ENCODE measurements around the gene FAM3B.

GRCh38 chr21:41304068-41304720, 12.4 kb upstream of the FAM3B start:
- no peak for TF ChIP-seq RFX5 (IDR thresholded peaks at IDR 0.05; ENCODE audit: low read depth, low read length)
- no peak for TF ChIP-seq POLR2A (IDR thresholded peaks at IDR 0.05; ENCODE audit: low read depth, low read length)
- TF ChIP-seq CTCF (conservative IDR thresholded peaks at IDR 0.05; ENCODE audit: low read depth, low read length) = no peak
- no peak for TF ChIP-seq USF2 (IDR thresholded peaks at IDR 0.05; ENCODE audit: low read depth, low read length)
- no peak for TF ChIP-seq BHLHE40 (IDR thresholded peaks at IDR 0.05; ENCODE audit: low read depth, low read length)
- TF ChIP-seq NFE2L2 (IDR thresholded peaks at IDR 0.05; ENCODE audit: low read depth, low read length) = no peak
- no peak for TF ChIP-seq CEBPB (IDR thresholded peaks at IDR 0.05; ENCODE audit: low read depth, low read length)

Data from IMR-90 (cell line).